OCI-LY1 (cell line): Measurements from ENCODE around the gene TTC14.

ENCODE experiments used
- EZH2 ChIP-seq: fragments of 200-600 bp; sonication (generic), shearing (Covaris generic); IDR thresholded peaks from 2 replicates; pipeline ENCODE4 v1.8.0; 2017; ENCODE audit warnings: borderline replicate concordance, mixed run types, mild to moderate bottlenecking, antibody characterized with exemption, low read length, moderate library complexity, mixed read lengths
- TF ChIP-seq, protein P1 (sequence below): fragments of 200-600 bp; sonication (generic), shearing (Covaris generic); IDR thresholded peaks from 2 replicates; pipeline ENCODE4 v1.5.1; 2017; ENCODE audit warnings: mild to moderate bottlenecking, antibody characterized with exemption, low read length, moderate library complexity, mixed read lengths

DNA sequence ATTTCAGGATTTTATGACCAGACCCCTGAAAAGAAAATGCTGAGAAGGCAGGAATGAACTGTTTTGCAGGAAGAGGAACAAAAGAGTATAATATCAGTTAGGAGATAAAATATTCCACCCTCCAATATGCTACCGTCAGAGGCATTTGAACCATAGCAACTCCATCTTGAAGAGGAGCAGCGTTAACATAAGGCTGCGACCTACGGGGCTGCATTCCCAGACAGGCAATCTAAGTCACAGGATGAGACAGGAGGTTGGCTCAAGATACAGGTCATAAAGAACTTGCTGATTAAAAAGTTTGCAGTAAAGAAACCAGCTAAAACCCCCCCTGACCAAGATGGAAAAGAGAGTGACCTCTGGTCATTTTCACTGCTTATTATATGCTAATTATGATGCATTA lies 54.4 kb downstream of the TTC14 start:
- TF ChIP-seq, protein P1, sequence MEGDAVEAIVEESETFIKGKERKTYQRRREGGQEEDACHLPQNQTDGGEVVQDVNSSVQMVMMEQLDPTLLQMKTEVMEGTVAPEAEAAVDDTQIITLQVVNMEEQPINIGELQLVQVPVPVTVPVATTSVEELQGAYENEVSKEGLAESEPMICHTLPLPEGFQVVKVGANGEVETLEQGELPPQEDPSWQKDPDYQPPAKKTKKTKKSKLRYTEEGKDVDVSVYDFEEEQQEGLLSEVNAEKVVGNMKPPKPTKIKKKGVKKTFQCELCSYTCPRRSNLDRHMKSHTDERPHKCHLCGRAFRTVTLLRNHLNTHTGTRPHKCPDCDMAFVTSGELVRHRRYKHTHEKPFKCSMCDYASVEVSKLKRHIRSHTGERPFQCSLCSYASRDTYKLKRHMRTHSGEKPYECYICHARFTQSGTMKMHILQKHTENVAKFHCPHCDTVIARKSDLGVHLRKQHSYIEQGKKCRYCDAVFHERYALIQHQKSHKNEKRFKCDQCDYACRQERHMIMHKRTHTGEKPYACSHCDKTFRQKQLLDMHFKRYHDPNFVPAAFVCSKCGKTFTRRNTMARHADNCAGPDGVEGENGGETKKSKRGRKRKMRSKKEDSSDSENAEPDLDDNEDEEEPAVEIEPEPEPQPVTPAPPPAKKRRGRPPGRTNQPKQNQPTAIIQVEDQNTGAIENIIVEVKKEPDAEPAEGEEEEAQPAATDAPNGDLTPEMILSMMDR = no peak
- no peak for TF ChIP-seq EZH2
